Keratinocyte (primary cell): ENCODE data around the gene PRKCSH.

Experiments used
- EZH2 ChIP-seq: IDR thresholded peaks from one replicate; pipeline ENCODE4 v1.6.1; 2012; ENCODE audit warnings: inconsistent platforms, mild to moderate bottlenecking, low read length, moderate library complexity
- TF ChIP-seq, protein P1 (sequence below), 3 experiments: IDR thresholded peaks in 1 of 3; conservative IDR thresholded peaks in 1 of 3; optimal IDR thresholded peaks in 1 of 3; 2 replicates in 2 of 3; 3 replicates in 1 of 3; pipeline versions ENCODE3 to v1.5.1; 2011; ENCODE audit warnings: low read length in 3 of 3, mild to moderate bottlenecking in 3 of 3, moderate library complexity in 2 of 3, control low read depth in 1 of 3, inconsistent platforms in 1 of 3; ENCODE audit not compliant: insufficient read depth in 2 of 3; ENCODE audit errors: extremely low read depth in 1 of 3

DNA sequence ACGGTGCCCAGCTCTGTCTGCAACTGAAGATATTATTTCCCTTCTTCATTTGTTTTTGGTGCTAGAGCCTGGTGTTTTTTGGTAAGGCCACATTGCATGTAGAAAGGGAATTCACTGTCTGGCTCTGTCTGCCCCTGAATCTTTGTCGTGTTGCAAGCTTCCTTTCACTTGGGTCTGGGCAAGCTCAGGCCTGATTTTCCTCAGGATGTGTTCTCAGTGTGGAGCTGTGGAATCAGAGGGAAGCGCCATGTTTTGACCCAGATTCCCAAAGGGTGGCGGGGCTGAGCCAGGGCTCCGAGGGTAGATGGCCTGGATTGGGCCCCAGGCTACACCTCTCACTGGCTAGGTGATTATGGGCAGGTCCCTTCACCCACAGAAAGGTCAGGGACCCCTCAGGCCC, 8.6 kb downstream of the PRKCSH start:
- no peak for TF ChIP-seq EZH2
- TF ChIP-seq, protein P1, sequence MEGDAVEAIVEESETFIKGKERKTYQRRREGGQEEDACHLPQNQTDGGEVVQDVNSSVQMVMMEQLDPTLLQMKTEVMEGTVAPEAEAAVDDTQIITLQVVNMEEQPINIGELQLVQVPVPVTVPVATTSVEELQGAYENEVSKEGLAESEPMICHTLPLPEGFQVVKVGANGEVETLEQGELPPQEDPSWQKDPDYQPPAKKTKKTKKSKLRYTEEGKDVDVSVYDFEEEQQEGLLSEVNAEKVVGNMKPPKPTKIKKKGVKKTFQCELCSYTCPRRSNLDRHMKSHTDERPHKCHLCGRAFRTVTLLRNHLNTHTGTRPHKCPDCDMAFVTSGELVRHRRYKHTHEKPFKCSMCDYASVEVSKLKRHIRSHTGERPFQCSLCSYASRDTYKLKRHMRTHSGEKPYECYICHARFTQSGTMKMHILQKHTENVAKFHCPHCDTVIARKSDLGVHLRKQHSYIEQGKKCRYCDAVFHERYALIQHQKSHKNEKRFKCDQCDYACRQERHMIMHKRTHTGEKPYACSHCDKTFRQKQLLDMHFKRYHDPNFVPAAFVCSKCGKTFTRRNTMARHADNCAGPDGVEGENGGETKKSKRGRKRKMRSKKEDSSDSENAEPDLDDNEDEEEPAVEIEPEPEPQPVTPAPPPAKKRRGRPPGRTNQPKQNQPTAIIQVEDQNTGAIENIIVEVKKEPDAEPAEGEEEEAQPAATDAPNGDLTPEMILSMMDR (optimal IDR thresholded peaks at IDR 0.05 in 1 of 3, IDR thresholded peaks at IDR 0.05 in 1 of 3, conservative IDR thresholded peaks at IDR 0.05 in 1 of 3; ENCODE audit: extremely low read depth in 1 of 3, insufficient read depth in 2 of 3, low read length in 3 of 3), result no peak
